HG02885 (cell line): ENCODE measurements around the gene CAMTA1.

Source experiments
- ATAC-seq: cut with Tn5 transposase; IDR thresholded peaks from one replicate; pipeline ENCODE4 v1.9.1; 2021; ENCODE audit warnings: mild to moderate bottlenecking; ENCODE audit not compliant: unreplicated experiment, poor library complexity

Gene CAMTA1

DNA sequence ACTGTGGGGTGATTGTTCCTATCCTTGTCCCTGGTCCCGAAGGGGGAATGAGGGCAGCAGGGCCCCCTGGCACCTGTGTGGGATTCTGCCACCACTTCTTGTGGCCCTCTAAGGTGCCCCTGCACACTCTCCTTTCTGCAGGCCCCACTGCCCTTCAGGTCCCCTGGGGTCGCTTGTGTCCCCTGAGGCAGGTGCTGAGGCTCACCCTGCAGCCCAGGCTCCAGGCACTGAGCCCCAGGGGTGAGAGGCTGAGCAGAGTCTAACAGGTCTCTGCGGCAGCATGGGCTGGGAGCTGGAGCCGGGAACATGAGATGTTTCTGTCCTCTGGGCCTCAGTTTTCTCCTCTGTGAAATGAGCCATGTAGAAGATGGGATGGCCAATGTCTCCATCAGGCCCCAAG is 774.9 kb downstream of the CAMTA1 start:
- no peak for ATAC-seq

GRCh38 chr1:7560601-7561181 is 775.4 kb downstream of the CAMTA1 start:
- ATAC-seq = no peak

GRCh38 chr1:7561331-7561921 is 776.2 kb downstream of the CAMTA1 start:
- ATAC-seq = no peak

- ATAC-seq = no peak
These were observed 776.9 kb downstream of the CAMTA1 start for GRCh38 chr1:7561936-7562728.

GRCh38 chr1:7562729-7563605 is 777.7 kb downstream of the CAMTA1 start:
- ATAC-seq = no peak

- ATAC-seq = no peak
These were observed 778.9 kb downstream of the CAMTA1 start for GRCh38 chr1:7564137-7564536.

- ATAC-seq = no peak
These were observed 780.0 kb downstream of the CAMTA1 start for GRCh38 chr1:7565099-7565750.

- no peak for ATAC-seq
These were observed 781.4 kb downstream of the CAMTA1 start for GRCh38 chr1:7566417-7567375.

DNA sequence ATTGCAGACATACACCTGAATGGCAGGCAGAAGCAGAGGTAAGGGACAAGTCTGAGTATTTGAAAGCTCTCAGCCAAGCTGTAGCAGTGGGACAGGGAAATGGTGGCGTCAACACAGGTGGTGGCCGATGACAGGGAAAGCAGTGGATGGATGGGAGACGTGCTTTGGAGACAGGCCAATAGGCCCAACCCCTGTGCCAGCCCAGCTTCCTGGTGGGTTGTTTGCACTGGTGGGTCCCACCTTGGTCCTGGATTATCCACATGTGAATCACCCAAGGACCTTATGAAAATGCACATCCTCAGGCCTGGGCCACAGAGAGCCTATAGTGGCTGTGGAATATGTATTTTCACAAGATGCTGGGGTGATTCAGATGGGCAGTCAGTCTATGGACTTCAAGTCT is 782.1 kb downstream of the CAMTA1 start:
- ATAC-seq = no peak

DNA sequence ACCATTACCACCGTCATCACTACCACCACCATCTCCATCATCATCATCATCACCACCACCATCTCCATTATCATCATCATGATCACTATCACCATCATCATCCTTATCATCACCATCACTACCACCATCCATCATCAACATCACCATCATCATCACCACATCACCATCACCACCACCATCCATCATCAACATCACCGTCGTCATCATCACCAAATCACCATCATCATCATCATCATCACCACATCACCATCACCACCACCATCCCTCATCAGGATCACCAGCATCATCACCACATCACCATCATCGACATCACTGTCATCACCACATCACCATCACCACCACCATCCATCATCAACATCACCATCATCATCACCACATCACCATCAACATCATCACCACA is 782.8 kb downstream of the CAMTA1 start:
- ATAC-seq = no peak

GRCh38 chr1:7568901-7569524 is 783.8 kb downstream of the CAMTA1 start:
- ATAC-seq = no peak

DNA sequence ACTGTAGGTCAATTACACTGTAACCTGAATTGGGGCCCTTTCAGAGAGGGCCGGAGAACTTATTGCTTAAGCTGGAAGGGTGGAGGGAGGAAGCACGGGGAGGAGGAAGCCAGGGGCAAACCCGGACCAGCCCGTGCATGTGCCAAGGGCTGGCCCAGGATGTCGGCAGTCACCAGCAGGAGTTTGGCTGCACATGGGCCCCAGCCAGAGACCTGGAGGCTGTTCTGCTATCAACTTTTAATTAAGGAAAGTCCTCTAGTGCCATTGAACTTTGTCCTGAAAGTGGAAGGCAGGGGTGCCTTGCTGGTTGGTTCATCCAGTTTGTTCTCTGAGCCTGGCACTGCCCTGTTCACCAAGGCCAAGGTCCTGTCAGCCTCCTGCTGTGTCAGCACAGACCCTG is 785.1 kb downstream of the CAMTA1 start:
- no peak for ATAC-seq

GRCh38 chr1:7572654-7573152 is 787.4 kb downstream of the CAMTA1 start:
- no peak for ATAC-seq

- ATAC-seq = no peak
These were observed 788.2 kb downstream of the CAMTA1 start for GRCh38 chr1:7573481-7573880.

GRCh38 chr1:7574121-7575040 is 789.1 kb downstream of the CAMTA1 start:
- no peak for ATAC-seq

DNA sequence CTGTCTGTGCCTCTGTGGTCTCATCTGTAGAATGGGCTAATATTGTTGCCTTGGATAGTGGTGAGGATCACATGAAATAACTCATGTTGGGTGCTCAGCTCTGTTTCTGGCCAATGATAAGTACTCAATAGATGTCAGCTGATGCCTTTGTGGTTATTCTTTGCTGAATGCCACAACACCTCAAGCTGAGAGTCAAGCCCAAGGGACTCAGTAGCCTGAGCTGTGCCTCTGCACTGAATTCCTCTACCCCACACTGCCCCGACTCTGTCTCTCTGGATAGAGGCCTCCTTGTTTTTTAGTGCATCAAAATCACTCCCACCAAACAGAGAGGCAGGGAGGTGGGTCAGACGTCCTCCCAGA is 789.8 kb downstream of the CAMTA1 start:
- no peak for ATAC-seq

GRCh38 chr1:7576946-7577657 is 791.8 kb downstream of the CAMTA1 start:
- no peak for ATAC-seq
